H9 (cell line): ENCODE data around the gene TNFAIP3. TPM values are rescaled to one million over a fixed set of nuclear protein-coding genes. Genes with fewer than 3 reads are reported as not detected.

ENCODE experiments used
- DNase-seq: peaks from one replicate; pipeline ENCODE4 v3.0.0-alpha.2; 2017
- H2AFZ ChIP-seq: one replicate; pipeline ENCODE4 v1.6.1; 2013; ENCODE audit warnings: mild to moderate bottlenecking, low read length, control low read depth, moderate library complexity
- H2AK5ac ChIP-seq: 2 replicates; pipeline ENCODE4 v1.6.1; 2013; ENCODE audit warnings: low read length, control low read depth, mixed read lengths; ENCODE audit not compliant: insufficient read length
- H2BK120ac ChIP-seq: one replicate; pipeline ENCODE4 v1.6.1; 2013; ENCODE audit warnings: low read depth, mild to moderate bottlenecking, low read length, control low read depth, inconsistent platforms; ENCODE audit not compliant: poor library complexity, severe bottlenecking
- H2BK12ac ChIP-seq: 2 replicates; pipeline ENCODE4 v1.6.1; 2013; ENCODE audit warnings: low read length, control low read depth, mixed read lengths, low read depth; ENCODE audit not compliant: insufficient read length
- H2BK15ac ChIP-seq: 2 replicates; pipeline ENCODE4 v1.6.1; 2013; ENCODE audit warnings: low read depth, low read length, control low read depth
- H2BK20ac ChIP-seq: one replicate; pipeline ENCODE4 v1.6.1; 2013; ENCODE audit warnings: low read depth, mild to moderate bottlenecking, low read length, control low read depth, inconsistent platforms; ENCODE audit not compliant: poor library complexity, severe bottlenecking
- H2BK5ac ChIP-seq: 2 replicates; pipeline ENCODE4 v1.6.1; 2013; ENCODE audit warnings: low read length, control low read depth, mixed read lengths; ENCODE audit not compliant: insufficient read length
- H3K14ac ChIP-seq: 2 replicates; pipeline ENCODE4 v1.6.1; 2013; ENCODE audit warnings: low read length, control low read depth; ENCODE audit not compliant: insufficient read depth
- H3K18ac ChIP-seq: 2 replicates; pipeline ENCODE4 v1.6.1; 2013; ENCODE audit warnings: low read depth, mild to moderate bottlenecking, mixed read lengths, low read length, control low read depth; ENCODE audit not compliant: insufficient read length
- H3K23ac ChIP-seq: 2 replicates; pipeline ENCODE4 v1.6.1; 2013; ENCODE audit warnings: low read length, control low read depth, mixed read lengths, low read depth; ENCODE audit not compliant: insufficient read length
- H3K23me2 ChIP-seq: 2 replicates; pipeline ENCODE4 v1.6.1; 2013; ENCODE audit warnings: low read depth, mild to moderate bottlenecking, mixed read lengths, low read length, control low read depth; ENCODE audit not compliant: insufficient read length, poor library complexity, severe bottlenecking
- H3K27ac ChIP-seq: 2 replicates; pipeline ENCODE4 v1.5.1; 2013; ENCODE audit warnings: low read length, control low read depth, mixed read lengths, low read depth; ENCODE audit not compliant: insufficient read length
- H3K27me3 ChIP-seq: 2 replicates; pipeline ENCODE4 v1.6.1; 2013; ENCODE audit warnings: low read length, control low read depth, inconsistent platforms; ENCODE audit not compliant: insufficient read depth
- H3K4ac ChIP-seq: 2 replicates; pipeline ENCODE4 v1.6.1; 2013; ENCODE audit warnings: low read depth, mild to moderate bottlenecking, control low read depth, inconsistent platforms, low read length, moderate library complexity
- H3K4me1 ChIP-seq: 2 replicates; pipeline ENCODE4 v1.6.1; 2013; ENCODE audit warnings: low read length, control low read depth, inconsistent platforms; ENCODE audit not compliant: insufficient read depth
- H3K4me2 ChIP-seq: 2 replicates; pipeline ENCODE4 v1.6.1; 2013; ENCODE audit warnings: low read length, control low read depth, mixed read lengths; ENCODE audit not compliant: insufficient read length, insufficient read depth
- H3K56ac ChIP-seq: 2 replicates; pipeline ENCODE4 v1.6.1; 2013; ENCODE audit warnings: low read depth, mild to moderate bottlenecking, mixed read lengths, low read length, control low read depth; ENCODE audit not compliant: insufficient read length
- H3K79me1 ChIP-seq: 2 replicates; pipeline ENCODE4 v1.6.1; 2013; ENCODE audit warnings: low read depth, mild to moderate bottlenecking, moderate library complexity, low read length, control low read depth, inconsistent platforms; ENCODE audit not compliant: insufficient read depth, poor library complexity, severe bottlenecking
- H3K79me2 ChIP-seq: 2 replicates; pipeline ENCODE4 v1.6.1; 2013; ENCODE audit warnings: low read length, control low read depth, inconsistent platforms; ENCODE audit not compliant: insufficient read depth
- H3K9ac ChIP-seq: 2 replicates; pipeline ENCODE4 v1.6.1; 2013; ENCODE audit warnings: low read length, control low read depth, mixed read lengths; ENCODE audit not compliant: insufficient read length; ENCODE audit errors: extremely low read depth
- H3K9me3 ChIP-seq: one replicate; pipeline ENCODE4 v1.6.1; 2013; ENCODE audit warnings: low read depth, low read length, inconsistent platforms; ENCODE audit not compliant: control insufficient read depth
- H3T11ph ChIP-seq: one replicate; pipeline ENCODE4 v1.6.1; 2013; ENCODE audit warnings: mild to moderate bottlenecking, low read length, control low read depth, inconsistent platforms
- H4K20me1 ChIP-seq: one replicate; pipeline ENCODE4 v1.6.1; 2013; ENCODE audit not compliant: control insufficient read depth, insufficient read length, insufficient read depth
- H4K5ac ChIP-seq: 2 replicates; pipeline ENCODE4 v1.6.1; 2013; ENCODE audit warnings: low read depth, mild to moderate bottlenecking, mixed read lengths, low read length, control low read depth; ENCODE audit not compliant: insufficient read length
- H4K8ac ChIP-seq: replicated peaks from 2 replicates; pipeline ENCODE4 v1.6.1; 2013; ENCODE audit warnings: low read length, control low read depth, mixed read lengths, low read depth; ENCODE audit not compliant: insufficient read length
- H4K91ac ChIP-seq: 2 replicates; pipeline ENCODE4 v1.6.1; 2013; ENCODE audit warnings: low read depth, mild to moderate bottlenecking, moderate library complexity, mixed read lengths, low read length, control low read depth; ENCODE audit not compliant: insufficient read length
- H3K27ac Mint-ChIP-seq, 3 experiments: 2 replicates in 2 of 3; 3 replicates in 1 of 3; pipeline ENCODE4 v1.8.0; 2020 to 2021; ENCODE audit warnings: mixed read lengths in 3 of 3, mild to moderate bottlenecking in 1 of 3, moderate library complexity in 1 of 3
- H3K27me3 Mint-ChIP-seq: 2 replicates; pipeline ENCODE4 v1.8.0; 2021; ENCODE audit warnings: low read depth, mild to moderate bottlenecking, moderate library complexity, mixed read lengths
- H3K36me3 Mint-ChIP-seq, 3 experiments: 2 replicates in 2 of 3; 3 replicates in 1 of 3; pipeline ENCODE4 v1.8.0; 2020 to 2021; ENCODE audit warnings: low read depth in 3 of 3, mixed read lengths in 3 of 3; ENCODE audit not compliant: insufficient read depth in 1 of 3
- H3K4me1 Mint-ChIP-seq, 2 experiments: 2 replicates each; pipeline ENCODE4 v1.8.0; 2020; ENCODE audit warnings: mixed read lengths in 2 of 2
- H3K4me3 Mint-ChIP-seq, 2 experiments: 2 replicates in 1 of 2; 3 replicates in 1 of 2; pipeline ENCODE4 v1.8.0; 2020 to 2021; ENCODE audit warnings: mild to moderate bottlenecking in 2 of 2, mixed read lengths in 2 of 2, moderate library complexity in 1 of 2
- H3K9me3 Mint-ChIP-seq, 2 experiments: 2 replicates in 1 of 2; 3 replicates in 1 of 2; pipeline ENCODE4 v1.8.0; 2020; ENCODE audit warnings: mild to moderate bottlenecking in 2 of 2, mixed read lengths in 2 of 2, moderate library complexity in 1 of 2
- CTCF ChIP-seq: fragments of 200-600 bp; sonication (generic); conservative IDR thresholded peaks from 3 replicates; pipeline ENCODE4 v1.8.0; 2021; ENCODE audit warnings: antibody characterized with exemption, mild to moderate bottlenecking
- WGBS: extraction: QIAGEN DNeasy Blood & Tissue Kit; methylation state at CpG from one replicate; pipeline ENCODE4 v1.1.7; 2013; ENCODE audit warnings: missing lambda C conversion rate, low lambda C conversion rate, mixed read lengths; ENCODE audit not compliant: insufficient read length; ENCODE audit errors: extremely low coverage; 5-methylcytosine and 5-hydroxymethylcytosine counted together
- total RNA-seq: library from RNA; stranded (reverse); gene quantifications from 2 replicates; pipeline ENCODE4 v1.2.1, GENCODE V29; 2021

Gene TNFAIP3
- total RNA-seq, 1 experiment from 2014 or later = 3.7 TPM

GRCh38 chr6:137850816-137851602 lies 16.1 kb upstream of the TNFAIP3 start:
- Mint-ChIP-seq H3K9me3 (0 out of 5 replicates have a peak, but pooled peaks cover 0 to 3% of the 10 kb centered on the region in 2 experiments), H3K27me3 (no peaks in the 10 kb centered on the region; the same call in 1 of the 2 replicates), H3K36me3 (no peaks in the 10 kb centered on the region; a peak in 1 of 7 replicates), H3K27ac (no peak overlapping the region), H3K4me3 (no peak overlapping the region), H3K4me1 (no peaks in the 10 kb centered on the region)
- no peak overlapping the region for H3K4me2 ChIP-seq
- H2BK120ac ChIP-seq = no peak overlapping the region
- no peak overlapping the region for H2BK15ac ChIP-seq
- H3K9me3 ChIP-seq = no peaks in the 10 kb centered on the region
- TF ChIP-seq CTCF = no peak
- no peak overlapping the region for H3K56ac ChIP-seq
- no peaks in the 10 kb centered on the region for H3K23me2 ChIP-seq
- no peak overlapping the region for H4K91ac ChIP-seq
- no peak overlapping the region for H3K18ac ChIP-seq
- no peak overlapping the region for H2AK5ac ChIP-seq
- no peaks in the 10 kb centered on the region for H4K20me1 ChIP-seq
- no peak overlapping the region for H3T11ph ChIP-seq
- no peaks in the 10 kb centered on the region for H3K79me1 ChIP-seq
- H2BK20ac ChIP-seq = no peak overlapping the region
- no peaks in the 10 kb centered on the region for H3K4me1 ChIP-seq
- no peak for DNase-seq
- no peak overlapping the region for H3K9ac ChIP-seq
- no peak overlapping the region for H3K23ac ChIP-seq
- no peak overlapping the region for H3K4ac ChIP-seq
- H2BK12ac ChIP-seq = no peak overlapping the region
- no peaks in the 10 kb centered on the region for H3K79me2 ChIP-seq
- H3K27ac ChIP-seq = no peak overlapping the region
- no peak overlapping the region for H4K5ac ChIP-seq
- no peak overlapping the region for H2BK5ac ChIP-seq
- no CpG with 5 or more reads among the region's 4 CpGs for WGBS
- no peak overlapping the region for H3K14ac ChIP-seq
- no peaks in the 10 kb centered on the region for H3K27me3 ChIP-seq
- H2AFZ ChIP-seq = no peak overlapping the region
- no peak overlapping the region for H4K8ac ChIP-seq
